Measurements from ENCODE around the gene TMEM131.

TMEM131 gene

DNA sequence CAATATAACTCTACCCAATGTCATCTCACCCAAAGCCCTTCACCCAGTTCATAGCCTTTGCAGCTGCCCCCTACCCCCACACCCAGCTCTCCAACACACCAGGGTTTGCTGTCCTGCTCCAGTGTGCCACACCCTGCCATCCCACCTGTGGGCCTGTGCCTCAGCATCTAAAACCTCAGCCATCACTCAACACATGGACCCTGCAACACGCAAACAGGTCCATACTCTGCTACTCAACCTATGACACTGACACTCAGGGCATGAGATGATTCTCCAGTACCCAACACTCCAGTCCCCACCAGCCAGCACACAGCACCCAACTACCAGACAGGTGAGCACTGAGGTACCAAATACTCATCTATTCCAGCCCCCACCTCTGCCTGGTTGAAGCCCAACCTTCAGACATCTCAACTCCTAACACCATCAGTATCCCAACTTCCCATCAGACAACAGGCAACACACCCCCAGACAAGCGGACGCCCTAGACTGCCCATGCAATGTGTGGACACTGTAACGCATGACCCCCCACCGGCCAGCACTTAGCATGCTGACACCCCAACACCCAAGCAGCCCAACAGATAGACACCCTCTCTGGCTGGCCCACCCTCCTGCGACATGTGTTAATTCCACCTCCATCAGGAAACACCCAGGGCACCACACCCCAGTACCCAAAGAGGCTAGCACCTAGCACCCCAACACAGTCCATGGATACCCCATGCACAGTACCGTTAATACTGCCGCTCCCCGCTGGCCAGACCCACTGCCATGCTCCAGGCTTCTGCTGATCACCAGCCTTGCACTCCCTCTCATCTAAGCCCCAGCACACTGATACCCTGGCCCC lies 257.3 kb downstream of the TMEM131 start:
- DNase-seq (ENCODE audit: low read depth): no peak

GRCh38 chr2:97737421-97738178 lies 258.1 kb downstream of the TMEM131 start:
- no peak for DNase-seq (ENCODE audit: low read depth)

DNA sequence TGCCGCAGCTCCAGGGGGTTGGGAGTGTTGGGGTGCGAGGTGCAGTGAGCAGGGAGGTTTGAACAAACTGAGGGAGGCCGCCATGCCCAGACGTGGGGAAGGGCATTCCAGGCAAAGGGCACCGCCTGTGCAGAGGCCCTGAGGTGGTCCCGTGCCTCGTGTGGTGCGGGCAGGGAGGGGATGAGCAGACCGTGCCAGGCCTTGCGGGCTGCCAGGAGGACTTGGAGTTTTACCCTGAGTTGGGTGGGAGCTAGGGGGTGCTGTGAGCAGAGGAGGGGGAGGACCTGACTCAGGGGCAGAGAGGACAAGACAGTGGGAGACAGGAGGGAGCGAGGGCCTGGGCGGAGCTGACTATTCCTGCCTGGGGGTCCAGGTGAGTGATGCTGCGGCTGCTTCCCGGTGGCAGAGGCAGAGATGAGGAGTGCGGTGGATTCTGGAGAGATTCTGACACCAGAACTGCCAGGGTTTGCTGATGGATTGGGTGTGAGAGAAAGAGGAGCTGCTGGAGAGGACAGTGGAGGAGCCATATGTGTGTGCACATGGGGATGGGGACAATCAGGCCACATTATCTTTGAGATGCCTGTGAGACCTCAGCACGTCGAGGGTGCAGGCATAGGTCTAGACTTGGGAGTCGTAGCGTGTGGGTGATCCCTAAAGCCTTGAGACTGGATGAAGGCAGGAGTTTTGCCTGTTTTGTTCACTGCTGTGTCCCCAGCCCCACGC lies 259.0 kb downstream of the TMEM131 start:
- no peak for DNase-seq (ENCODE audit: low read depth)

GRCh38 chr2:97736185-97736584 lies 259.6 kb downstream of the TMEM131 start:
- no peak for DNase-seq (ENCODE audit: low read depth)

- DNase-seq (ENCODE audit: low read depth): no peak
These were observed 260.6 kb downstream of the TMEM131 start for GRCh38 chr2:97735161-97735561.

- no peak for DNase-seq (ENCODE audit: low read depth)
These were observed 261.4 kb downstream of the TMEM131 start for GRCh38 chr2:97734061-97735051.

GRCh38 chr2:97733341-97734035 lies 262.3 kb downstream of the TMEM131 start:
- DNase-seq (ENCODE audit: low read depth): no peak

GRCh38 chr2:97732436-97733340 lies 263.1 kb downstream of the TMEM131 start:
- no peak for DNase-seq (ENCODE audit: low read depth)

DNA sequence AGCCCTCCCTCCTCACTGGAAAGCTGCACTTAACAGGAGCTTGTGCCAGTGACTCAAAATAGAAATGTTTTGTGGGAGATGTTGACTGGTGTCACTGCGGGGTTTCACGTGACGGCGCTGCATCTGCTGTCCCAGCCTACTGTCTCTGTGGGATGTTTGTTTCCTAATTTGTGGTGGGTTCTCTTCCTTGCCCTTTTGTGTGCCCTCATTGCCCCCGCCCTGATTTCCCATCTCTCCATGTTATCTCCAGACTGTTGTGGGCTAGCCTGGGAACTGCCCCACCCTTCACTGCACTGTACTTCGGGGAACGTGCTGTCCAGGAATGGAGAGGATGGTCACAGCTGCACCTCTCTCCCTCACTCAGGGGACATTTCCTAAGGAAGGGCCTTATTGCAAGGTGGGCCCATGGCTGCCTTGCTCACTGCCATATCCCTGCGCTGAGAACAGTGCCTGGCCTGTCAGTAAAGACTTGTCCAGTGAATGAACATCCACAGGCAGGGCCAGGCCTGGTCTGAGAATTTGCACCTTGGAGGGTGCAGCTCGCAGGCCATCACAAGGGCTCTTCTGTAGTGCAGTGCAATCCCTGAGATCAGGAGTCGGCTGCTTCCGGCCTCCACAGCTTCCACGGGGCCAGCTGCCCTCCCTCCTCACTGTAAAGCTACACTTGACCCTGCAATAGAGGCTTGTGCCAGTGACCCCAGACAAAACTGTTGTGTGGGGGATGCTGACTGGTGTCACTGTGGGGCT lies 264.3 kb downstream of the TMEM131 start:
- no peak for DNase-seq (ENCODE audit: low read depth)

DNA sequence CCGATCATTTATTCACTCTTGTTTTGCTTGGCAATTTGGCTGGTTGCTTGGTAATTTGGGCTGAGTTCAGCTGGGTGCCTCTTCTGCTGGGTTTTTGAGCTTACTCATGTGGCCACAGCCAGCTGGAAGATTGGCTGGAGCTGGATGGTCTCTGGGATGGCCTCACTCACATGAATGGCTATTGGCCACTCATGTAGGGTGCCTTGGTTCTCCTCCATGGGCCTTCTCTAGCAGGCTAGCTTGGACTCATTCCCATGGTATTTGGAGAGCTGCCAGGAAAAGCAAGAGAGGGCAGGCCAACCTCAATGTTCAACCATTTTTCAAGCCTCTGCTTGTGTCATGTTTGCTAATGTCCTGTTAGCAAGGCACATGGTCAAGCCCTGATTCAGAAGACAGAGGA lies 265.5 kb downstream of the TMEM131 start:
- DNase-seq (ENCODE audit: low read depth): peak; percentile 65

GRCh38 chr2:97728091-97728731 lies 267.5 kb downstream of the TMEM131 start:
- DNase-seq (ENCODE audit: low read depth): no peak

GRCh38 chr2:97727296-97727695 lies 268.5 kb downstream of the TMEM131 start:
- DNase-seq (ENCODE audit: low read depth): no peak

GRCh38 chr2:97726261-97727064 lies 269.3 kb downstream of the TMEM131 start:
- DNase-seq (ENCODE audit: low read depth): peak; percentile 23

GRCh38 chr2:97724946-97725688 lies 270.6 kb downstream of the TMEM131 start:
- no peak for DNase-seq (ENCODE audit: low read depth)

DNA sequence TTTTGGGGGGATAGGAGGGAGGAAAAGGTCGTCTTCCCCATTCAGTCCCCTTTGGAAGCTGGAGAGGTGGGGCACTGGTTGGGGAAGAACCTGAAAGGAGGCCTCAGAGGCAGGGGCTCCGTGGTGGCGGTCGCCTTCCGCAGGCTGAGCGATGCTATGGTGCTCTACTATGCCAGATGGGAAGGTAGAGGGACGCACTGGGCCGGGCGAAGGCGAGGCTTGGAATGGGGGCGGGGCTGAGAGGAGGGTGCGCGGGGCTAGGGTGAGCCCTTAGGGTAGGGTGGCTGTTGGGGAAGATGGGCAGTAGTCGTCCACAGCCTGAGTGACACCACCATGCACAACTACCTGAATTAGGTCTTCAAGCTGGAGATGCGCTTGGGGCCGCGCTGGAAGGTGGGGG lies 271.2 kb downstream of the TMEM131 start:
- no peak for DNase-seq (ENCODE audit: low read depth)

DNA sequence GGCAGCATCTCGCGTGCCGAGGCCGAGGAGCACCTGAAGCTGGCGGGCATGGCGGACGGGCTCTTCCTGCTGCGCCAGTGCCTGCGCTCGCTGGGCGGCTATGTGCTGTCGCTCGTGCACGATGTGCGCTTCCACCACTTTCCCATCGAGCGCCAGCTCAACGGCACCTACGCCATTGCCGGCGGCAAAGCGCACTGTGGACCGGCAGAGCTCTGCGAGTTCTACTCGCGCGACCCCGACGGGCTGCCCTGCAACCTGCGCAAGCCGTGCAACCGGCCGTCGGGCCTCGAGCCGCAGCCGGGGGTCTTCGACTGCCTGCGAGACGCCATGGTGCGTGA lies 271.7 kb downstream of the TMEM131 start:
- no peak for DNase-seq (ENCODE audit: low read depth)
